Endothelial cell of umbilical vein (primary cell): Measurements from ENCODE around the gene NEU4. TPM values are rescaled to one million over a fixed set of nuclear protein-coding genes. Genes with fewer than 3 reads are reported as not detected.

Experiments
- BruUV-seq: library from RNA; stranded (reverse); fragments of 400-500 nt; replicated peaks from 2 replicates; lab custom pipeline; 2021; lab: Mats Ljungman, UMichigan
- CTCF ChIA-PET: fragments of 300-600, 350-600 bp; sonication (Branson Sonifier 250); formaldehyde crosslinking; loops from one replicate; lab custom pipeline; 2021; ENCODE audit warnings: antibody characterized with exemption, inconsistent platforms; lab: Charles Lee
- POLR2A ChIA-PET: fragments of 300-600, 350-600 bp; sonication (Branson Sonifier 250); formaldehyde crosslinking; loops from one replicate; lab custom pipeline; 2021; ENCODE audit warnings: antibody characterized with exemption, inconsistent platforms; lab: Charles Lee
- DNase-seq: peaks from one replicate; pipeline ENCODE4 v3.0.0-alpha.2; 2011; ENCODE audit warnings: low read depth, low spot score
- FAIRE-seq: peaks from 2 replicates; lab custom pipeline; 2011; peaks lifted over from hg19 to GRCh38; lab: Jason Lieb, UNC
- H2AFZ ChIP-seq: 2 replicates; pipeline ENCODE4 v1.6.0; 2012; ENCODE audit warnings: low read depth, low read length, control low read depth, inconsistent platforms
- H3K27ac ChIP-seq: 2 replicates; pipeline ENCODE4 v1.5.1; 2011; ENCODE audit warnings: low read depth, mild to moderate bottlenecking, control low read depth, low read length, moderate library complexity; ENCODE audit not compliant: insufficient read depth
- H3K27me3 ChIP-seq, 2 experiments: 2 replicates each; pipeline versions ENCODE4 v1.6.0 to v1.6.1; 2011; ENCODE audit warnings: low read length in 2 of 2, mixed read lengths in 1 of 2; ENCODE audit not compliant: control insufficient read depth in 2 of 2, insufficient read depth in 2 of 2
- H3K36me3 ChIP-seq, 2 experiments: 2 replicates in 1 of 2; 3 replicates in 1 of 2; pipeline ENCODE4 v1.5.1; 2011; ENCODE audit warnings: low read length in 2 of 2, mild to moderate bottlenecking in 1 of 2, moderate library complexity in 1 of 2; ENCODE audit not compliant: control insufficient read depth in 2 of 2, insufficient read depth in 2 of 2; ENCODE audit errors: extremely low read depth in 1 of 2
- H3K4me1 ChIP-seq: 3 replicates; pipeline ENCODE4 v1.5.1; 2011; ENCODE audit warnings: mild to moderate bottlenecking, low read length; ENCODE audit not compliant: control insufficient read depth, insufficient read depth; ENCODE audit errors: extremely low read depth
- H3K4me2 ChIP-seq: 2 replicates; pipeline ENCODE4 v1.6.1; 2011; ENCODE audit warnings: low read length, control low read depth, mixed read lengths; ENCODE audit not compliant: insufficient read depth
- H3K4me3 ChIP-seq, 3 experiments: fragments of 200-600 bp in 1 of 3; sonication (generic), shearing (Covaris generic) in 1 of 3; replicated peaks in 1 of 3; 2 replicates each; pipeline ENCODE4 v1.5.1; 2011 to 2016; ENCODE audit warnings: control low read depth in 3 of 3, low read length in 3 of 3, mild to moderate bottlenecking in 2 of 3, inconsistent platforms in 1 of 3, low read depth in 1 of 3, moderate library complexity in 1 of 3; ENCODE audit not compliant: insufficient read depth in 1 of 3
- H3K79me2 ChIP-seq: 2 replicates; pipeline ENCODE4 v1.6.0; 2012; ENCODE audit warnings: low read length, inconsistent platforms; ENCODE audit not compliant: control insufficient read depth, insufficient read depth
- H3K9ac ChIP-seq: replicated peaks from 2 replicates; pipeline ENCODE3; 2011; ENCODE audit warnings: low read length, control low read depth; ENCODE audit not compliant: insufficient read depth; ENCODE audit errors: extremely low read depth
- H3K9me1 ChIP-seq: replicated peaks from 3 replicates; pipeline ENCODE4 v1.6.0; 2011; ENCODE audit warnings: mild to moderate bottlenecking, low read length; ENCODE audit not compliant: control insufficient read depth, insufficient read depth; ENCODE audit errors: extremely low read depth
- H3K9me3 ChIP-seq: replicated peaks from 2 replicates; pipeline ENCODE4 v1.5.1; 2012; ENCODE audit warnings: low read length, inconsistent platforms; ENCODE audit not compliant: control insufficient read depth, insufficient read depth
- H4K20me1 ChIP-seq: replicated peaks from 2 replicates; pipeline ENCODE3; 2011; ENCODE audit warnings: mild to moderate bottlenecking, low read length; ENCODE audit not compliant: control insufficient read depth, insufficient read depth; ENCODE audit errors: extremely low read depth
- GATA2 ChIP-seq: IDR thresholded peaks from 2 replicates; pipeline ENCODE4 v1.7.0; 2011; ENCODE audit warnings: low read depth, mild to moderate bottlenecking, moderate library complexity, mixed read lengths, low read length; ENCODE audit not compliant: insufficient read length, insufficient read depth
- JUN ChIP-seq: IDR thresholded peaks from 2 replicates; pipeline ENCODE4 v1.6.1; 2011; ENCODE audit warnings: borderline replicate concordance, low read depth; ENCODE audit not compliant: insufficient read length, insufficient read depth
- dilution Hi-C: fragments of 300-500 bp; cut with MboI; formaldehyde crosslinking; loops from one replicate; pipeline ENCODE4 v1.15.0; 2019; ENCODE audit warnings: low sequenced_read_pairs; ENCODE audit not compliant: extremely low pct_ligation_motif_present
- intact Hi-C: fragments of 100-400 bp; cut with micrococcal nuclease; formaldehyde crosslinking; loops from one replicate; pipeline ENCODE4 v1.10.0; 2022
- polyA plus RNA-seq, 4 experiments: library from polyadenylated mRNA; depleted of rRNA in 3 of 4; stranded (reverse) in 3 of 4; unstranded in 1 of 4; fragments of >200 nt; gene quantifications; 2 replicates each; pipeline versions ENCODE4 v1.2.1 to v1.2.3, GENCODE V29; 2011 to 2012; ENCODE audit warnings: missing spikeins in 1 of 4
- total RNA-seq: library from RNA; stranded (reverse); gene quantifications from 2 replicates; pipeline ENCODE4 v1.2.3, GENCODE V29; 2021
- TF ChIP-seq, protein P1 (sequence below), 2 donors: IDR thresholded peaks; 1 replicate in 1 of 2; 2 replicates in 1 of 2; pipeline ENCODE4 v1.5.1; 2011; ENCODE audit warnings: low read length in 2 of 2, mild to moderate bottlenecking in 2 of 2, moderate library complexity in 2 of 2, control low read depth in 1 of 2, inconsistent platforms in 1 of 2, low read depth in 1 of 2; ENCODE audit not compliant: insufficient read depth in 1 of 2; ENCODE audit errors: extremely low read depth in 1 of 2

Gene NEU4
- total and polyA plus RNA-seq, 2 donors (not counting 3 experiments of a cell fraction or from before 2014, with no cell fraction given) = not detected

DNA sequence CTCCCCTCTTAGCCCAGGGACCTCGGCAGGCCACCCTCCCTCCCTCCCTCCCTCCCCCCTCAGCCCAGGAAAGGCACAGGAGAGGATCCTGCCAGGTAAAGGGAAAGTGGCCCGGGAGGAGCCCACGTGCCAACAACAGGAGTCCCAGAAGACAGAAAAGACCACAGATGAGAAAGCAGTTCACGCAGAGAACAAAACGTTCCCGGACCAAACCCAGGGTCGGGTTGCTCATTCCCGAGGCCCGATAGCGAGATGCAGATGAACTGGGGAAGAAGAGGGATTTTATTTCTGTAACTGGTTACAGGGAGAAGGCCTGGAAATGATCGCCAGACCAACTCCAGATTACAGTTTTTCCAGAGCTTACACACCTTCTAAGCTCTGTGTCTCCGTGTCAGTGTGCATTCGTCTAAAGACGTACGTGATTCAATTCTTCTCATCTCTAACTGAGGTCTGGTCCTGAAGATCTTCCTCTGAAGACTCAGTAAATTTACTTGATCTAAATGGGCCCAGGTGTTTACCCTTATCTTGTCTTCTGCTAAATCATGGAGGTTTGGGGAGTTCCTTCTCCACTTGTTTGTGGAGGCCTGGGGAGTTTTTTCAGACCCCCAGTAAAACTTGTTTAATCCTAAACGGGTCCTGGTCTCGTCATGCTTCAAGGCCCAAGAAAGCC is 807 bp upstream of the NEU4 start:
- no peak overlapping the region for H3K27ac ChIP-seq
- no peak for FAIRE-seq
- CTCF ChIA-PET = no interaction called here
- H3K4me1 ChIP-seq = peaks cover 5% of the 10 kb centered on the region
- dilution Hi-C loops = no loop called here
- H3K9me3 ChIP-seq = no peaks in the 10 kb centered on the region
- no TSS peak for BruUV-seq
- H3K9ac ChIP-seq = no peak overlapping the region
- H3K36me3 ChIP-seq = no peaks in the 10 kb centered on the region
- H2AFZ ChIP-seq = no peak overlapping the region
- no peaks in the 10 kb centered on the region for H4K20me1 ChIP-seq
- no peak overlapping the region for H3K4me3 ChIP-seq
- peaks cover 10 to 16% of the 10 kb centered on the region in 2 experiments for H3K27me3 ChIP-seq
- H3K4me2 ChIP-seq = no peak overlapping the region
- POLR2A ChIA-PET = no interaction called here
- intact Hi-C loops = no loop called here
- no peaks in the 10 kb centered on the region for H3K9me1 ChIP-seq
- TF ChIP-seq, protein P1, sequence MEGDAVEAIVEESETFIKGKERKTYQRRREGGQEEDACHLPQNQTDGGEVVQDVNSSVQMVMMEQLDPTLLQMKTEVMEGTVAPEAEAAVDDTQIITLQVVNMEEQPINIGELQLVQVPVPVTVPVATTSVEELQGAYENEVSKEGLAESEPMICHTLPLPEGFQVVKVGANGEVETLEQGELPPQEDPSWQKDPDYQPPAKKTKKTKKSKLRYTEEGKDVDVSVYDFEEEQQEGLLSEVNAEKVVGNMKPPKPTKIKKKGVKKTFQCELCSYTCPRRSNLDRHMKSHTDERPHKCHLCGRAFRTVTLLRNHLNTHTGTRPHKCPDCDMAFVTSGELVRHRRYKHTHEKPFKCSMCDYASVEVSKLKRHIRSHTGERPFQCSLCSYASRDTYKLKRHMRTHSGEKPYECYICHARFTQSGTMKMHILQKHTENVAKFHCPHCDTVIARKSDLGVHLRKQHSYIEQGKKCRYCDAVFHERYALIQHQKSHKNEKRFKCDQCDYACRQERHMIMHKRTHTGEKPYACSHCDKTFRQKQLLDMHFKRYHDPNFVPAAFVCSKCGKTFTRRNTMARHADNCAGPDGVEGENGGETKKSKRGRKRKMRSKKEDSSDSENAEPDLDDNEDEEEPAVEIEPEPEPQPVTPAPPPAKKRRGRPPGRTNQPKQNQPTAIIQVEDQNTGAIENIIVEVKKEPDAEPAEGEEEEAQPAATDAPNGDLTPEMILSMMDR (IDR thresholded peaks at IDR 0.05; ENCODE audit: extremely low read depth in 1 of 2, insufficient read depth in 1 of 2, low read depth in 1 of 2, low read length in 2 of 2) = no peak
- TF ChIP-seq JUN (no peak), GATA2 (no peak)
- no peak for DNase-seq
- H3K79me2 ChIP-seq = no peaks in the 10 kb centered on the region
